ENCODE data around the gene XRCC3.

The XRCC3 gene

DNA sequence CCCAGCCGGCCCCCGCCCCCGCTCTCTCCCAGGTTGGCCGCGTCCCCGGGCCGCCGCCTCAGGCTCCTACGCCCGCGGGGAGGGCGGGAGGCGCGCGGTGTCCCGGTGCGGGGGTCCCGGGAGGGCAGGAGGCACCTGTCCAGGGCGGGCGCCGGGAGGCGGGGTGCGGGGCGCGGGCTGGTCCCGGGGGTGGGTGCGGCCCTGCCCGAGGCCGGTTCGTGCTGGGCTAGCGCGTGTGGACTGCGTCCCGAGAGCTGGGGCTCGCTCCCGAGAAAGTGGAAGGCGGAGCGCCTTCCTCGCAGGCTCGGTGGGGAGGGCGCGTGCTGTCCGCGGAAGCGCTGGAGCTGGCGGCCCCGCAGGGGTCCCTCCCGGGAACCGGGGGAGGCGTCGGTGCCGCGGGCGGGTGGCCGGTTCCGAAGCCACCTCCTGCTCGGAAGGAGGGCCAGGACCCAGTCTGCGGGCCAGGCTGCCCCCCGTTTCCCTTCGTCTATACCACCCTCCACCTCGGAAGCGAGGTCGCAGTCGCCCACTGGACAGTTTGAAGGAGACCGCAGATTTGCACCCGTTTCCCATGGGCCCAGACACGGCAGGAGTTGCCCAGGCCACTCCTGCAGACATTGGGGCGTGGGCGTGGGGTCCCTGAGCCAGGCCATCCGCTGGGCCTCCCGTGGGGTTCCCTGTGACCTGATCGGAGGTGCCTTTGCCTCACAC lies 995 bp upstream of the XRCC3 start:
- H3K9me3 ChIP-seq (ENCODE audit: control insufficient read depth in 5 of 5, low read length in 5 of 5): no peaks in the 10 kb centered on the region
- H3K27me3 ChIP-seq (ENCODE audit: control insufficient read depth in 5 of 5, insufficient read depth in 4 of 5, low read length in 5 of 5): no peaks in the 10 kb centered on the region
- H3K4me3 ChIP-seq (ENCODE audit: low read depth in 1 of 5, low read length in 5 of 5): peak overlapping the region in 4 of 5 donors; percentile 68 to 80 (median 72)
- H3K9ac ChIP-seq (ENCODE audit: low read length in 5 of 5): peak overlapping the region in 4 of 5 donors; percentile 76 to 82 (median 78)
- peaks cover 0 to 3% (median 0%) of the 10 kb centered on the region in 5 donors for H3K36me3 ChIP-seq (ENCODE audit: control insufficient read depth in 5 of 5, insufficient read depth in 5 of 5, low read length in 5 of 5)
- H3K27ac ChIP-seq (ENCODE audit: low read depth, low read length): no peak overlapping the region
- H3K4me1 ChIP-seq (ENCODE audit: control insufficient read depth in 5 of 5, insufficient read depth in 5 of 5, low read length in 5 of 5): peaks cover 11 to 59% (median 52%) of the 10 kb centered on the region in 5 donors

DNA sequence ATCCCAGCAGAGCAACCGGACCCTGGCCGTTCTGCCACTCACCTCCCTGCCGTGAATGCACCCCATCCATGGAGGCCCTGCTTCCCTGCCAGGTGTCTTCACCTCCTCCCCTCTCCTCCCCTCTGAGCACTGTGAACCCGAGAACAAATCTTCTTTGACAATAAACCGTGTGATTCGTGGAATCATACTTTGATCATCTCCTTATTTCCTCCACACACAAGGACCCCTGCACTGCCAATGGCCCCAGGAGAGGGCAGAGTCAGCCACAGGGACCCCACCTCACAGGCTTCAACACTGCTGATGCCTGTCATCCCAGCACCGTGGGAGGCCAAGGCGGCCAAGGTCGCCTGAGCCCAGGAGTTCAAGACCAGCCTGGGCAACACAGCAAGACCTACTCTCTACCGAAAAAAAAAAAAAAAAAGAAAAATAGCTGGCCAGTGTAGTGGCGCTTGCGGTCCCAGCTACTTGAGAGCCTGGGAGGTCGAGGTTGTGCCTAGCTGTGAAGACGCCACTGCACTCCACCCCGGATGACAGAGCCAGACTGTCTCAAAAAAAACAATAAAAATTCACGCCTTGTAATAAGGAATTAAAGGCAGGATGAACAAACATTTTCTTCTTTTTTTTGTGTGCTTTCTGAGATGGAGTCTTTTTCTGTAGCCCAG lies 1.1 kb downstream of the XRCC3 start:
- H3K4me1 ChIP-seq (ENCODE audit: control insufficient read depth in 5 of 5, insufficient read depth in 5 of 5, low read length in 5 of 5): peaks cover 11 to 65% (median 57%) of the 10 kb centered on the region in 5 donors
- no peaks in the 10 kb centered on the region for H3K27me3 ChIP-seq (ENCODE audit: control insufficient read depth in 5 of 5, insufficient read depth in 4 of 5, low read length in 5 of 5)
- H3K36me3 ChIP-seq (ENCODE audit: control insufficient read depth in 5 of 5, insufficient read depth in 5 of 5, low read length in 5 of 5): no peaks in the 10 kb centered on the region
- no peak overlapping the region for H3K9ac ChIP-seq (ENCODE audit: low read length in 5 of 5)
- no peaks in the 10 kb centered on the region for H3K9me3 ChIP-seq (ENCODE audit: control insufficient read depth in 5 of 5, low read length in 5 of 5)
- peak overlapping the region in 3 of 5 donors; percentile 56 to 70 (median 62) for H3K4me3 ChIP-seq (ENCODE audit: low read depth in 1 of 5, low read length in 5 of 5)
- no peak overlapping the region for H3K27ac ChIP-seq (ENCODE audit: low read depth, low read length)

DNA sequence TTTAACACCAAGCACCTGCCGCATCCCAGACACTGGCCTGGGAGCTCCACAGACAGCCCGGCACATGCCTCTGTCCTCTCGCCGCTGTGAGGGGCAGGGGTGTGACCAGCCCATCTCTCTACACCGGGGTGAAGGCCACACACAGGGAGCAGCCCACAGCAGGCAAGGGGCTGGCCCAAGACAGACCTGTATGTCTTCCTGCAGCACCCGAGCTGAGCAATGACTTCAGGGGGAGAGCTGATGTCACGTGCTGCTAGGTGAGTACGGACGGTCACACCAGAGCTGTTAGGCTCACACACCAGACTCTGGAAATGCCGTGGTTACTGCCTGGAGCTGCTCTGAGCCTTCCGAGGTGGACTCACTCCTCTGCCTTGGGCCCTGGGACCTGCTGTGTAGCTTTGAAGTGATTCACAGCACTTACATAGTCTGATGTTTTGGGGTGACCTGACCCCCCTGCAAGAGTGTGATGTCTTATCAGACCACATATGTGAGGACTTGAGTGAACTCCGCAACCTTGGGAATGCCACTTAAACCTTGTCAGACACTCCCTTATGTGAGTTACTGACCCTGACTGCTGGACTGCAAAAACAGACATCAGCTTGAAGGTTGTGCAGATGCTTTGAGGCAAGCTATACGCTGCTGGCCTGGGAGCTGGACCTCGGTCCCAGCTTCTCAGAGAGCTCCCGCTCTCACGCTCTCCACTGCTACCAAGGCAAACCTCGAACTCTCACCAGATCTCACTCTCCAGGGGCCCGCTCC lies 1.8 kb downstream of the XRCC3 start:
- Histone ChIP-seq H3K9ac (ENCODE audit: low read length in 5 of 5) (peak overlapping the region in 1 of 5 donors; percentile 2), H3K36me3 (ENCODE audit: control insufficient read depth in 5 of 5, insufficient read depth in 5 of 5, low read length in 5 of 5) (no peaks in the 10 kb centered on the region), H3K27ac (ENCODE audit: low read depth, low read length) (no peak overlapping the region), H3K27me3 (ENCODE audit: control insufficient read depth in 5 of 5, insufficient read depth in 4 of 5, low read length in 5 of 5) (no peaks in the 10 kb centered on the region), H3K9me3 (ENCODE audit: control insufficient read depth in 5 of 5, low read length in 5 of 5) (no peaks in the 10 kb centered on the region), H3K4me1 (ENCODE audit: control insufficient read depth in 5 of 5, insufficient read depth in 5 of 5, low read length in 5 of 5) (peaks cover 11 to 64% (median 58%) of the 10 kb centered on the region in 5 donors), H3K4me3 (ENCODE audit: low read depth in 1 of 5, low read length in 5 of 5) (no peak overlapping the region)

DNA sequence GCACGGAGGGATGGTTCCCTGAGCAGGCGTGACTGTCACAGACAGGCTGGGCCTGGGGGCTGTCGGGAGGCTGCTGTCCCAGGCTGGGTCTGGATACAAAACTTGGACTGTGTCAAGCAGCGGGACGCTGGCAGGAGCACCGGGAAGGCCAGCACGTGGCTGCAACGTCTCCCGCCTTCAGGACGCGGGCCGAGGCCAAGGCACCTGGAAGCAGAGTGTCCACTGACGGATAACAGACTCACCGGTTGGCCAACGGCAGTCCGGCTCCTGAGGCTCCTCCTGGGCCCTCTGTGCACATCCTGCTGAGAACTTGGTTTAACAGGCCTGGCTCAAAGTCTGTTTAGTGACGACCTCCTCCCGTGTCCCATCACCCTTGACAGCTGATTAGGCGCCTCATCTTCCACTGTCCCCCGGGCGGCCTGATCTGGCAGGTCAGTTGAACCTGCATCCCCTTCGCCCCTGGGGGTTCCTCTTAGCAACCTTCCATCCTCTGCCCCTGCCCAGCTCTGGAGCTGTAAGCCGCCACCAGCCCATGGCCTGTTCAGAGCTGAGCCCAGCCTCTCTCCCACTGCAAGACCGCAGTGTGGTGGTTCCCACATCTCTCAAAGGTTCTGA lies 2.5 kb downstream of the XRCC3 start:
- peaks cover 11 to 56% (median 54%) of the 10 kb centered on the region in 5 donors for H3K4me1 ChIP-seq (ENCODE audit: control insufficient read depth in 5 of 5, insufficient read depth in 5 of 5, low read length in 5 of 5)
- H3K27ac ChIP-seq (ENCODE audit: low read depth, low read length): no peak overlapping the region
- no peak overlapping the region for H3K4me3 ChIP-seq (ENCODE audit: low read depth in 1 of 5, low read length in 5 of 5)
- no peaks in the 10 kb centered on the region for H3K27me3 ChIP-seq (ENCODE audit: control insufficient read depth in 5 of 5, insufficient read depth in 4 of 5, low read length in 5 of 5)
- H3K36me3 ChIP-seq (ENCODE audit: control insufficient read depth in 5 of 5, insufficient read depth in 5 of 5, low read length in 5 of 5): peaks cover 0 to 7% (median 4%) of the 10 kb centered on the region in 5 donors
- peak overlapping the region in 2 of 5 donors; percentile 24 to 47 for H3K9ac ChIP-seq (ENCODE audit: low read length in 5 of 5)
- no peaks in the 10 kb centered on the region for H3K9me3 ChIP-seq (ENCODE audit: control insufficient read depth in 5 of 5, low read length in 5 of 5)

DNA sequence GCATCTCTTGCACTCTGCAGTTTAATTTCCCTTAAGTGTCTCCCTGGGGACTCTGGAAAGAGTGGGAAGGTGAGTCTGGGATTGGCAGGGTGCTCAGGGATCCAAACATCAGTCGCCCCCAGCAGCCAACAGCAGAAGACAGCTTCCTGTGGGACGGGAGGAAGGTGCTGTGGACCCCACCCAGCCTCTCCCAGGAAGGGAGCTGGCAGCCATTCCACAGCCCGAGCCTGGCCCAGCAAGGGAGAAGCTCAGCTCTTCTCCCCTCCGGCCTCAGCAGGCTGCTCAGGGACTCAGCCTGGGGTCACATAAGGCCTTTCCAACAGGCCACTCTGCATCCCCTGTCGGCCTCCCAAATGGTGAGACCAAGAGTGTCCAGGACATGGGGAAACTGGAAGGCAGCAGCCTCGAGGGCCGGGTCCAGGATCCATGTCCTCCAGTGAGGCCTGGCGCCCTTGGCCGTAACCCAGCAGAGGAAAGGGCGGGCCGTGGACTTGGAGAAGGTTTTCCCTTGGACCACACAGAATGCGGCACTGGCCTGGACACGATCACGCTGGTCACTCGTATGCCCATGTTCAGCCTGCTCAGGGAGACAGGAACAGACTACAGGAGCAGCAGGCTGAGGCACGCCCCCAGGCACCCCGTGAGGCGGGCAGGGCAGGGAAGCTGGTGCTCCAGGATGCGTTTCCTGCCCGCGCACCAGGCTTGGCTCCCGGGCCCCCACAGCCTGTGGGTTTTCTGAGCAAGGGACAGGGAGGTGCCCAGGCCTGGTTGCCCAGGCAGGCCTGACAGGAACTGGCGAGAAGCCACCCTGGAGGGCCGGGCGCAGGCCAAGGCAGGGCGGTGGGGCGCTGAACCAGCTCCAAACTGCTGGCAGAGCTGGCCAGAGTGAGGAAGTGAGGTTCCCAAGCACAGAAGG lies 3.5 kb downstream of the XRCC3 start:
- peak overlapping the region in 1 of 5 donors; percentile 20 for H3K4me3 ChIP-seq (ENCODE audit: low read depth in 1 of 5, low read length in 5 of 5)
- H3K36me3 ChIP-seq (ENCODE audit: control insufficient read depth in 5 of 5, insufficient read depth in 5 of 5, low read length in 5 of 5): peaks cover 0 to 16% (median 10%) of the 10 kb centered on the region in 5 donors
- no peaks in the 10 kb centered on the region for H3K27me3 ChIP-seq (ENCODE audit: control insufficient read depth in 5 of 5, insufficient read depth in 4 of 5, low read length in 5 of 5)
- H3K27ac ChIP-seq (ENCODE audit: low read depth, low read length): no peak overlapping the region
- no peaks in the 10 kb centered on the region for H3K9me3 ChIP-seq (ENCODE audit: control insufficient read depth in 5 of 5, low read length in 5 of 5)
- H3K4me1 ChIP-seq (ENCODE audit: control insufficient read depth in 5 of 5, insufficient read depth in 5 of 5, low read length in 5 of 5): peaks cover 6 to 47% (median 44%) of the 10 kb centered on the region in 5 donors
- H3K9ac ChIP-seq (ENCODE audit: low read length in 5 of 5): peak overlapping the region in 3 of 5 donors; percentile 24 to 63 (median 37)

DNA sequence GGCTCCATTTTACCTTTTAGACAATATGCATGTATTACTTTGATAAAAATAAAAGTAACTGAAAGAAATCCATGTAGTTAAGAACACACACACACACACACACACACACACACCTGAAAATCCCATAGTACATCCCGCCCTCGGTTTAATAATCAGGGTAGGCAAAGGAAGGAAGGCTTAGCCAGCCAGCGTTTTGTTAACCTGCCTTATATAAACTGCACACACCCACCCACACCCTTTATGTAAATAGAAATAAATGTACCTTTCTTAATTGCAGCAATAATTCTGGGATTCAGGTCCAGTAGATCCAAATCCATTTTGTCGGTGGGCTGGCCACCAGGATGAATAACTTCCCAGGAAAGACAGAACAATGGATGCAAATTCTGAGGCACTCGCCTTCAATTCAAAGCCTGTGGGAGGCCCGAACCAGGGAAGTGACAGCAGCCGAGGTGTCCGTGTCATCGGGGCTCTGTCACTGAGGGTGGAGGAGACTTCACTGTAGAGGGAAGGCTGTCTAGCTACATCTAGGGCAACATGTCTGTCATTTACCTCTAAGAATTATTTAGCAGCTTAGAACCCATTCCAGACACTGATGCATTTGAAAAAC lies 4.4 kb downstream of the XRCC3 start:
- Histone ChIP-seq H3K27me3 (ENCODE audit: control insufficient read depth in 5 of 5, insufficient read depth in 4 of 5, low read length in 5 of 5) (no peaks in the 10 kb centered on the region), H3K4me3 (ENCODE audit: low read depth in 1 of 5, low read length in 5 of 5) (no peak overlapping the region), H3K9ac (ENCODE audit: low read length in 5 of 5) (no peak overlapping the region), H3K27ac (ENCODE audit: low read depth, low read length) (no peak overlapping the region), H3K36me3 (ENCODE audit: control insufficient read depth in 5 of 5, insufficient read depth in 5 of 5, low read length in 5 of 5) (peaks cover 0 to 24% (median 13%) of the 10 kb centered on the region in 5 donors), H3K9me3 (ENCODE audit: control insufficient read depth in 5 of 5, low read length in 5 of 5) (no peaks in the 10 kb centered on the region), H3K4me1 (ENCODE audit: control insufficient read depth in 5 of 5, insufficient read depth in 5 of 5, low read length in 5 of 5) (peaks cover 6 to 50% (median 42%) of the 10 kb centered on the region in 5 donors)

DNA sequence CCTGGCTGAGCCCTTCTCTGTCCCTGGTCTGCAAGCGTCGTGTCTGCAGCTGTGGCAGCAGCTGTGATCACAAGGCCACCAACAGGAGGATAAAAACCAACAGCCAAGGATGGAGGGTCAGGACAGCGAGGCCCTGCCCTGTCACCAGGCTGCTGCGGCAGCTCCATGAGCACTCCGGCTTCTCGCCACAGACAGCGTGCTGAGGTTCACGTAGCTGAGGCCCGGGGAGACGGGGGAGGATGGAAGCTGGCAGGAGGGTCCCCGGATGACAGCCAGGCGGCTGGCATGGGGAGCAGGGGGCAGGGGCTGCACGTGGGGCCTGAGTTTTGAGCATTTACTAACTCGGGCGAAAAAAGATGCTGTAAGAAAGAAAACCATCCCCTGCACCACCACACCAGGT lies 5.4 kb downstream of the XRCC3 start:
- H3K4me3 ChIP-seq (ENCODE audit: low read depth in 1 of 5, low read length in 5 of 5): no peak overlapping the region
- no peaks in the 10 kb centered on the region for H3K27me3 ChIP-seq (ENCODE audit: control insufficient read depth in 5 of 5, insufficient read depth in 4 of 5, low read length in 5 of 5)
- H3K27ac ChIP-seq (ENCODE audit: low read depth, low read length): no peak overlapping the region
- peaks cover 0 to 26% (median 17%) of the 10 kb centered on the region in 5 donors for H3K36me3 ChIP-seq (ENCODE audit: control insufficient read depth in 5 of 5, insufficient read depth in 5 of 5, low read length in 5 of 5)
- no peak overlapping the region for H3K9ac ChIP-seq (ENCODE audit: low read length in 5 of 5)
- H3K9me3 ChIP-seq (ENCODE audit: control insufficient read depth in 5 of 5, low read length in 5 of 5): no peaks in the 10 kb centered on the region
- H3K4me1 ChIP-seq (ENCODE audit: control insufficient read depth in 5 of 5, insufficient read depth in 5 of 5, low read length in 5 of 5): peaks cover 6 to 61% (median 44%) of the 10 kb centered on the region in 5 donors

DNA sequence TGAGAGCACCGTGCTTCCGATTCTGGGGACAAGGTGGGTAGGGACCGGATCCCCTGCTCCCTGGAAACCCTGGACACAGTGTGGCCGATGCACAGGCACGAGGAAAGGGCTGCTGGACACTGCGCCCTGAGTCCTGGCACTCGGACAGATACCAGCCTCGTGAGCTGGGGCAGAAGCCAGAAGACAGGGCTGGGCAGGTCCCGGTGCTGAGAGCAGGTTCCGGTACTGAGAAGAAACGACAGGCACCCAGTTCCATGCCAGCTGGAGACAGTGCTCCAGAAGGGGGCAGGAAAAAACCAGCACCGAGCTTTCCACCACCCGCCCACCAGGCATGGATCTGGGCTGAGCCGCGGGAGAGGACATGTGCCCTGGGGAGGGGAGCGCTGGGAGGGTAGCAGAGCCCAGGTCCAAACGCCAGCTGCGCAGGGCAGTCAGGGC lies 6.5 kb downstream of the XRCC3 start:
- Histone ChIP-seq H3K9me3 (ENCODE audit: control insufficient read depth in 5 of 5, low read length in 5 of 5) (no peaks in the 10 kb centered on the region), H3K36me3 (ENCODE audit: control insufficient read depth in 5 of 5, insufficient read depth in 5 of 5, low read length in 5 of 5) (peaks cover 0 to 29% (median 19%) of the 10 kb centered on the region in 5 donors), H3K4me3 (ENCODE audit: low read depth in 1 of 5, low read length in 5 of 5) (no peak overlapping the region), H3K9ac (ENCODE audit: low read length in 5 of 5) (no peak overlapping the region), H3K27ac (ENCODE audit: low read depth, low read length) (no peak overlapping the region), H3K27me3 (ENCODE audit: control insufficient read depth in 5 of 5, insufficient read depth in 4 of 5, low read length in 5 of 5) (no peaks in the 10 kb centered on the region), H3K4me1 (ENCODE audit: control insufficient read depth in 5 of 5, insufficient read depth in 5 of 5, low read length in 5 of 5) (peaks cover 6 to 61% (median 36%) of the 10 kb centered on the region in 5 donors)

All from subcutaneous abdominal adipose tissue (tissue), 5 donors.